NCI-H226 (cell line): ENCODE measurements around the gene CCBE1.

ENCODE experiments used
- DNase-seq: peaks from one replicate; pipeline ENCODE4 v3.0.0-alpha.2; 2015

CCBE1 gene

DNA sequence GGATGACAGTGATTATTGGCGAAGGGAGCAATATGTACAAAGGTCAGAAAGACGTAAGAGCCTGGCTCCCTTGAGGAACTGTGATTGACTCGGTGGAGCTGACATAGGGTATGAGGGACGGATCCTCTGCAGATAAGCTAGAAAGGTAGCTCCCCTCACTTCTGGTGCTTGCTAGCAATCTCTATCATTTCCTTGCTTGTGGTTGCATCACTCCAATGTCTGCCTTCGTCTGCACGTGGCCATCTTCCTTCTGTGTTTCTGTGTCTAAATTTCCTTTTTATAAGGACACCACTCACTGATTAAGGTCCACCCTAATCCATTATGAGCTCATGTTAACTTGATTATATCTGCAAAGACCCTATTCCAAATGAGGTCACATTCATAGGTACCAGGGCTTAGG, 315.3 kb downstream of the CCBE1 start:
- DNase-seq = no peak
